Naive thymus-derived CD4-positive, alpha-beta T cell (primary cell): ENCODE results near the gene CCDC148. TPM values are rescaled to one million over a fixed set of nuclear protein-coding genes. Genes with fewer than 3 reads are reported as not detected.

Experiments
- ATAC-seq: fragments of 150-1000 bp; cut with Tn5 transposase; 2 replicates; pipeline ENCODE4 v1.10.0; 2021; ENCODE audit warnings: mild to moderate bottlenecking, moderate library complexity
- CTCF ChIA-PET: fragments of 350-600 bp; sonication (Branson Sonifier 250); formaldehyde crosslinking; loops from one replicate; lab custom pipeline; 2021; ENCODE audit warnings: antibody characterized with exemption; lab: Charles Lee
- POLR2A ChIA-PET: fragments of 350-600 bp; sonication (Branson Sonifier 250); formaldehyde crosslinking; loops from one replicate; lab custom pipeline; 2021; ENCODE audit warnings: antibody characterized with exemption, inconsistent platforms; lab: Charles Lee
- DNase-seq, 9 donors: peaks; one replicate each; pipeline versions ENCODE4 v3.0.0 to v3.0.0-alpha.2; 2020 to 2022; ENCODE audit warnings: mixed read lengths in 1 of 9
- H3K27ac ChIP-seq: one replicate; pipeline ENCODE4 v1.7.0; 2013; ENCODE audit warnings: mild to moderate bottlenecking, low read depth, low read length, moderate library complexity
- H3K27me3 ChIP-seq, 2 donors: one replicate each; pipeline ENCODE4 v1.7.0; 2013; ENCODE audit warnings: low read length in 2 of 2, mild to moderate bottlenecking in 2 of 2, moderate library complexity in 2 of 2; ENCODE audit not compliant: control insufficient read depth in 2 of 2, insufficient read depth in 2 of 2
- H3K36me3 ChIP-seq, 3 experiments: 1 replicate in 2 of 3; 2 replicates in 1 of 3; pipeline ENCODE4 v1.7.0; 2013; ENCODE audit warnings: low read length in 3 of 3, mild to moderate bottlenecking in 3 of 3, moderate library complexity in 1 of 3; ENCODE audit not compliant: insufficient read depth in 3 of 3, control insufficient read depth in 2 of 3
- H3K4me1 ChIP-seq, 2 donors: one replicate each; pipeline ENCODE4 v1.7.0; 2013; ENCODE audit warnings: low read length in 2 of 2, mild to moderate bottlenecking in 2 of 2, moderate library complexity in 1 of 2; ENCODE audit not compliant: control insufficient read depth in 2 of 2, insufficient read depth in 2 of 2
- H3K4me3 ChIP-seq: 2 replicates; pipeline ENCODE4 v1.7.0; 2013; ENCODE audit warnings: mild to moderate bottlenecking, low read length
- H3K9me3 ChIP-seq, 3 experiments: 1 replicate in 2 of 3; 2 replicates in 1 of 3; pipeline ENCODE4 v1.7.0; 2013; ENCODE audit warnings: low read length in 3 of 3; ENCODE audit not compliant: control insufficient read depth in 2 of 3
- H3K27ac Mint-ChIP-seq, 9 donors: one replicate each; pipeline ENCODE4 v1.8.0; 2020 to 2022; ENCODE audit warnings: mixed read lengths in 9 of 9, mild to moderate bottlenecking in 8 of 9, moderate library complexity in 5 of 9, inconsistent platforms in 2 of 9
- H3K27me3 Mint-ChIP-seq, 5 donors: one replicate each; pipeline ENCODE4 v1.8.0; 2021 to 2022; ENCODE audit warnings: mixed read lengths in 5 of 5, mild to moderate bottlenecking in 1 of 5
- H3K36me3 Mint-ChIP-seq, 5 donors: one replicate each; pipeline ENCODE4 v1.8.0; 2020 to 2022; ENCODE audit warnings: mixed read lengths in 5 of 5, mild to moderate bottlenecking in 3 of 5, inconsistent platforms in 1 of 5
- H3K4me1 Mint-ChIP-seq, 7 donors: one replicate each; pipeline ENCODE4 v1.8.0; 2020 to 2022; ENCODE audit warnings: mixed read lengths in 7 of 7, mild to moderate bottlenecking in 3 of 7, inconsistent platforms in 1 of 7
- H3K4me3 Mint-ChIP-seq, 10 donors: one replicate each; pipeline ENCODE4 v1.8.0; 2020 to 2022; ENCODE audit warnings: mild to moderate bottlenecking in 10 of 10, mixed read lengths in 10 of 10, moderate library complexity in 6 of 10, inconsistent platforms in 2 of 10
- H3K9me3 Mint-ChIP-seq, 11 donors: one replicate each; pipeline ENCODE4 v1.8.0; 2020 to 2022; ENCODE audit warnings: mixed read lengths in 11 of 11, mild to moderate bottlenecking in 4 of 11, inconsistent platforms in 1 of 11, moderate library complexity in 1 of 11
- intact Hi-C, 2 donors: fragments of 100-400 bp; cut with micrococcal nuclease; formaldehyde crosslinking; loops; one replicate each; pipeline ENCODE4 v1.15.1; 2023
- polyA plus RNA-seq, 2 donors: library from polyadenylated mRNA; unstranded; fragments of 300-500 nt; fragmentation: Illumina TruSeq; gene quantifications; one replicate each; pipeline ENCODE4 v1.2.3, GENCODE V29; 2021
- total RNA-seq, 6 experiments: library from RNA in 5 of 6; stranded (reverse) in 5 of 6; gene quantifications; 1 replicate in 5 of 6; 2 replicates in 1 of 6; pipeline ENCODE4 v1.2.3 and lab custom pipeline; 2021 to 2026

The CCDC148 gene
- total and polyA plus RNA-seq, 7 experiments from 2014 or later, result 0.14 to 0.54 TPM; not detected in 5

- ChIA-PET CTCF (interaction anchor here (0.7 kb wide), 1 partner anchor 1121 kb away, joined by 3 read pairs; no protein-coding TSS in a partner anchor), POLR2A (no interaction called here)
- peaks cover 0 to 21% (median 0%) of the 10 kb centered on the region in 3 experiments for H3K9me3 ChIP-seq
- Mint-ChIP-seq H3K27ac (no peak overlapping the region), H3K4me1 (no peaks in the 10 kb centered on the region), H3K4me3 (no peak overlapping the region), H3K9me3 (peaks cover 9 to 62% (median 27%) of the 10 kb centered on the region in 11 donors), H3K36me3 (peaks cover 0 to 21% (median 4%) of the 10 kb centered on the region in 5 donors), H3K27me3 (peaks cover 0 to 30% (median 26%) of the 10 kb centered on the region in 5 donors)
- H3K4me3 ChIP-seq, result no peak overlapping the region
- intact Hi-C loops, result no loop called here
- no peak for ATAC-seq
- H3K36me3 ChIP-seq, result no peaks in the 10 kb centered on the region
- no peak for DNase-seq
- no peaks in the 10 kb centered on the region for H3K27me3 ChIP-seq
- H3K27ac ChIP-seq, result no peak overlapping the region
- H3K4me1 ChIP-seq, result no peaks in the 10 kb centered on the region
Observed at GRCh38 chr2:158413581-158413980, 43.0 kb downstream of the CCDC148 start.

- ATAC-seq, result no peak
- no peak overlapping the region for H3K27ac Mint-ChIP-seq
- intact Hi-C loops, result no loop called here
- CTCF ChIA-PET, result no interaction called here
- no peaks in the 10 kb centered on the region for H3K4me1 ChIP-seq
- POLR2A ChIA-PET, result no interaction called here
- no peak overlapping the region for H3K4me3 Mint-ChIP-seq
- H3K4me3 ChIP-seq, result no peak overlapping the region
- H3K27me3 Mint-ChIP-seq, result peaks cover under 1 to 30% (median 22%) of the 10 kb centered on the region in 5 donors
- peaks cover 0 to 21% (median 4%) of the 10 kb centered on the region in 5 donors for H3K36me3 Mint-ChIP-seq
- no peaks in the 10 kb centered on the region for H3K36me3 ChIP-seq
- no peaks in the 10 kb centered on the region for H3K4me1 Mint-ChIP-seq
- no peak overlapping the region for H3K27ac ChIP-seq
- no peaks in the 10 kb centered on the region for H3K27me3 ChIP-seq
- DNase-seq, result no peak
- peaks cover 9 to 62% (median 27%) of the 10 kb centered on the region in 11 donors for H3K9me3 Mint-ChIP-seq
- peaks cover 0 to 21% (median 0%) of the 10 kb centered on the region in 3 experiments for H3K9me3 ChIP-seq
Observed at GRCh38 chr2:158412206-158412605, 44.3 kb downstream of the CCDC148 start.

- peaks cover 4 to 31% (median 26%) of the 10 kb centered on the region in 5 donors for H3K27me3 Mint-ChIP-seq
- POLR2A ChIA-PET, result no interaction called here
- Histone ChIP-seq H3K4me1 (no peaks in the 10 kb centered on the region), H3K27ac (no peak overlapping the region), H3K27me3 (no peaks in the 10 kb centered on the region), H3K4me3 (no peak overlapping the region), H3K9me3 (peaks cover 0 to 21% (median 0%) of the 10 kb centered on the region in 3 experiments), H3K36me3 (no peaks in the 10 kb centered on the region)
- CTCF ChIA-PET, result no interaction called here
- H3K27ac Mint-ChIP-seq, result no peak overlapping the region
- peaks cover 9 to 61% (median 27%) of the 10 kb centered on the region in 11 donors for H3K9me3 Mint-ChIP-seq
- peaks cover 0 to 21% (median 4%) of the 10 kb centered on the region in 5 donors for H3K36me3 Mint-ChIP-seq
- H3K4me3 Mint-ChIP-seq, result no peak overlapping the region
- H3K4me1 Mint-ChIP-seq, result no peaks in the 10 kb centered on the region
- DNase-seq (no peak), ATAC-seq (no peak)
- intact Hi-C loops, result no loop called here
Observed at GRCh38 chr2:158411748-158412147, 44.8 kb downstream of the CCDC148 start.

- Mint-ChIP-seq H3K4me3 (peak overlapping the region in 1 of 10 donors; percentile 8), H3K36me3 (peaks cover 0 to 10% (median 4%) of the 10 kb centered on the region in 5 donors), H3K27me3 (peaks cover 4 to 30% (median 23%) of the 10 kb centered on the region in 5 donors), H3K27ac (no peak overlapping the region), H3K4me1 (no peaks in the 10 kb centered on the region), H3K9me3 (peaks cover 4 to 45% (median 22%) of the 10 kb centered on the region in 11 donors)
- Histone ChIP-seq H3K36me3 (no peaks in the 10 kb centered on the region), H3K9me3 (peaks cover 0 to 11% (median 0%) of the 10 kb centered on the region in 3 experiments), H3K27me3 (no peaks in the 10 kb centered on the region), H3K4me1 (no peaks in the 10 kb centered on the region), H3K27ac (no peak overlapping the region), H3K4me3 (no peak overlapping the region)
- DNase-seq, result no peak
- intact Hi-C loops, result no loop called here
- no peak for ATAC-seq
- ChIA-PET CTCF (no interaction called here), POLR2A (no interaction called here)
Observed at GRCh38 chr2:158410132-158410531, 46.4 kb downstream of the CCDC148 start.

GRCh38 chr2:158407031-158407430 lies 49.5 kb downstream of the CCDC148 start:
- H3K36me3 Mint-ChIP-seq, result peaks cover 0 to 7% (median 4%) of the 10 kb centered on the region in 5 donors
- peaks cover 4 to 30% (median 15%) of the 10 kb centered on the region in 11 donors for H3K9me3 Mint-ChIP-seq
- H3K36me3 ChIP-seq, result no peaks in the 10 kb centered on the region
- peaks cover 0 to 11% (median 0%) of the 10 kb centered on the region in 3 experiments for H3K9me3 ChIP-seq
- ChIA-PET CTCF (no interaction called here), POLR2A (no interaction called here)
- no peak overlapping the region for H3K4me3 ChIP-seq
- H3K4me3 Mint-ChIP-seq, result no peak overlapping the region
- H3K4me1 Mint-ChIP-seq, result no peaks in the 10 kb centered on the region
- DNase-seq (no peak), ATAC-seq (no peak)
- no peak overlapping the region for H3K27ac Mint-ChIP-seq
- H3K27ac ChIP-seq, result no peak overlapping the region
- peaks cover 4 to 19% (median 13%) of the 10 kb centered on the region in 5 donors for H3K27me3 Mint-ChIP-seq
- H3K4me1 ChIP-seq, result no peaks in the 10 kb centered on the region
- H3K27me3 ChIP-seq, result no peaks in the 10 kb centered on the region
- intact Hi-C loops, result no loop called here

- Histone ChIP-seq H3K27me3 (no peaks in the 10 kb centered on the region), H3K4me1 (no peaks in the 10 kb centered on the region), H3K36me3 (no peaks in the 10 kb centered on the region), H3K27ac (no peak overlapping the region), H3K9me3 (no peaks in the 10 kb centered on the region), H3K4me3 (no peak overlapping the region)
- Mint-ChIP-seq H3K9me3 (peaks cover 0 to 14% (median 5%) of the 10 kb centered on the region in 11 donors), H3K36me3 (no peaks in the 10 kb centered on the region), H3K27ac (no peak overlapping the region), H3K4me3 (no peak overlapping the region), H3K4me1 (no peaks in the 10 kb centered on the region), H3K27me3 (peaks cover 4 to 18% (median 8%) of the 10 kb centered on the region in 5 donors)
- ChIA-PET POLR2A (no interaction called here), CTCF (no interaction called here)
- ATAC-seq, result no peak
- DNase-seq, result no peak
- intact Hi-C loops, result no loop called here
Observed at GRCh38 chr2:158405341-158405740, 51.2 kb downstream of the CCDC148 start.

GRCh38 chr2:158403237-158403636 lies 53.3 kb downstream of the CCDC148 start:
- Mint-ChIP-seq H3K4me3 (no peak overlapping the region), H3K9me3 (peaks cover 0 to 7% (median 4%) of the 10 kb centered on the region in 11 donors), H3K27me3 (peaks cover 9 to 29% (median 18%) of the 10 kb centered on the region in 5 donors), H3K4me1 (no peaks in the 10 kb centered on the region), H3K36me3 (no peaks in the 10 kb centered on the region), H3K27ac (no peak overlapping the region)
- H3K4me3 ChIP-seq, result no peak overlapping the region
- H3K9me3 ChIP-seq, result no peaks in the 10 kb centered on the region
- ChIA-PET CTCF (no interaction called here), POLR2A (no interaction called here)
- DNase-seq (no peak), ATAC-seq (no peak)
- no peaks in the 10 kb centered on the region for H3K4me1 ChIP-seq
- no peak overlapping the region for H3K27ac ChIP-seq
- H3K27me3 ChIP-seq, result no peaks in the 10 kb centered on the region
- H3K36me3 ChIP-seq, result no peaks in the 10 kb centered on the region
- intact Hi-C loops, result no loop called here
